Measurements from ENCODE around the gene VIPR2.

Gene VIPR2

DNA sequence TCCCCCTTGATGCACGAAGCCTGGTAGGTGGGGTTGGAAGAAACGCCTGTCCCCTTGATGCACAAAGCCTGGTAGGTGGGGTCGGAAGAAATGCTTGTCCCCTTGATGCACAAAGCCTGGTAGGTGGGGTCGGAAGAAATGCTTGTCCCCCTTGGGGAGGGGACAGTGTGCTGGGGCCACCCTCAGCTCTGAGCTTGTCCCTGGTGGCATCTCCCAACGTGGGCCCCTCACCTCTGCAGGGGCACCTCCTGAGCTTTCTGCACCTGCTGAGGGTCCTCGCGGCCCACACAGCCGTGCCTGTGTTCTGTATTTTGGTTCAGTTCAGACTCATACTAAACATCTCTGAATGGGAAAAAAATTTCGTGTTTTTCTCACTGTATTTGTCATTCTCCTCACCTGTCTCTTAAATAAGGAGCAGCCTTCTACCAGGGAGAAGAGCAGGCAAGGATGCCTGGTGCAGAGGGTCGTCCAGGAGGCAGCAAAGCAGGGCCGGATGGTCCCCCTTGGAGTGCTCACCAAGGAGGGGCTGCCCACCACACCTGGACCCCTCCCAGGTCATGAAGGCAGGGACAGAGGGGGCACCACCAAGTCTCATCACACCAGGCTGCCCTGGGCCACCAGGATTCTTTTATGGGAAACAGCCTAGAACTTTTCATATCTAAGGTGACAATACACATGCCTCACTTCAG is 24.7 kb downstream of the VIPR2 start:
- DNase-seq (ENCODE audit: low read depth) = no peak

DNA sequence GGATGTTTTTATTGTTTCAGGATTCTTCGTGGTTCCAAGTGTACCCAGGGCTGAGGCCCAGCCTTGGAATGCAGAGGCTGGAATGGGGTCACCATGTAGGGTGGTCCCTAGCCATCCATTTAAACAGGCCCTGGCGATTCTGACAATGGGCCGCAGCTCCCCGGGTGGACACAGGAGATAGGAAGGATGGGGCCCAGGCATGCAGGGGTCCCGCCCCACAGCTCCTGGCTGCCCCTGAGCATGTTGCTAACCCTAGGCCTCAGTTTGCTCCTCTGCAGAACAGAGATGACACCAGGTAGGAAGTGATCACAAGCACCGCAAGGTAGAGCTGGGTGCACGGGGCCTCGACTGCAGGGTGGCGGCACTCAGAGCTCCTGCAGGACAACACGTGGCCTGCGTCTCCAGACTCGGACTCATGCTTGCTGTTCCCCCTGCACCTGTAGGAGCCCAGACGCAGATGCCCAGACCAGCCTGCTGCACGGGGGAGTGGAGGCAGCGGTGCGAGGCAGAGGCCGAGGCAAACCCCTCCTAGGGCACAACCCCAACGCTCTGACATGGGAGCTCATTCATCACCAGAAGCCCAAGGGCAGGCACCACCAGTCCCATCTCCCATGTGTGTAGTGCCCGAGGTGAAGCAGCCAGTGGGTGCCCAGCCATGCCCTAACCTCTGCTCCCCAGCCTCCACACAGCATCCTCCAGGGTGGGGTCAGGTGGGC is 25.5 kb downstream of the VIPR2 start:
- DNase-seq (ENCODE audit: low read depth) = no peak

DNA sequence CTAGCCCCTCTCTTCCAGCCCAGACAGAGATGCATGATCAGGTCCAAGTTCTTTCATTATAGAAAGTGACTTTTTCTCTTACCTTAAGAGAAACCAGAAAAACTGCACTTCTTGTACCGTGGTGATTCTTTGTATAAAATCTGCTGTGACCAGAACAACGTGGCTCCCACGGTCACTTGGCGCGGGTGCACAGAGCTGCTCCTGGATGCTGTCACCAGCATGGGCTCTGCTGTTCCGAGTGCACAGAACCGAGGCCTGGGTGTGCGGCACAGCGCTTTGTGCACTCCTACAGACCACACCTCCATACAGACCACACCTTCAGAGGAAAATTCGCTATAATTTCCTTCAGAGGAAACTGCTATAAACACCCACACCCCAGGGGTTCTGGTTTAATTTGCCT is 26.0 kb downstream of the VIPR2 start:
- no peak for DNase-seq (ENCODE audit: low read depth)

GRCh38 chr7:159118197-159118595 is 26.5 kb downstream of the VIPR2 start:
- no peak for DNase-seq (ENCODE audit: low read depth)

GRCh38 chr7:159117366-159118196 is 27.1 kb downstream of the VIPR2 start:
- DNase-seq (ENCODE audit: low read depth) = no peak

DNA sequence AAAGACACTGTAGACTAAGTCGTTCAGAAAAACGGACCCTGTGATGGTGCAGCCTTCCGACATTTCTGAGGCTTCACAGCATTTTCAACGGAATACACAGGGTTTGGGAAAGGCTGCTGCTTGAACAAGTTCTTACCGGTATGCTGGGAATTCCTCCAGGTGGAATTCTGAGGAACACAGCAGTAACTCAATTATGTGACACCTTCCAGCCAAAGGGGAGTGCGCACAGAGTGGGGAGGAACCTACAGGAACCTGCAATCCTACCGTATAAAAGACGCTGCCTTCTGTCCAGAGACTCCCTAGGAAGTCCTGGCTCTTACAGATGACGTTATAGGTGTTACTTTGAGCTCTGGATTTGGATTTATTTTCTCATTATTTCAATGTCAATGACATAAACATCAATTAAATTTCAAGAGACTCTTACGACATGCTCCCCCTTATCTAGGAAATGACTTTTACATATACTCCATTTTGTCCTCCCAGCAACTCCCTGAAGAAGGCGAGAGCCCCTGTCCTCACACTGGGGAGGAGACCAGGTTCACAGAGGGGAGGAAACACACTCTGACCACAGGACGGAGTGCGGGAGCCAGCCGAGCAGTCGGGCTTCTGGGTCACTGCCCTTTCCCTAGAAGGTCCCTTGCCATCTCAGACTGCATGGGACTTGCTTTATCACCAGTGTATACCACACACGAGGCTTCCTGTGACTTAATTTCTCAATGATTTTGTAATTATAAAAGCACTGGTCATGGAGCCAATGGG is 27.9 kb downstream of the VIPR2 start:
- DNase-seq (ENCODE audit: low read depth) = no peak

- no peak for DNase-seq (ENCODE audit: low read depth)
Measured at GRCh38 chr7:159115601-159116501, 28.8 kb downstream of the VIPR2 start.

DNA sequence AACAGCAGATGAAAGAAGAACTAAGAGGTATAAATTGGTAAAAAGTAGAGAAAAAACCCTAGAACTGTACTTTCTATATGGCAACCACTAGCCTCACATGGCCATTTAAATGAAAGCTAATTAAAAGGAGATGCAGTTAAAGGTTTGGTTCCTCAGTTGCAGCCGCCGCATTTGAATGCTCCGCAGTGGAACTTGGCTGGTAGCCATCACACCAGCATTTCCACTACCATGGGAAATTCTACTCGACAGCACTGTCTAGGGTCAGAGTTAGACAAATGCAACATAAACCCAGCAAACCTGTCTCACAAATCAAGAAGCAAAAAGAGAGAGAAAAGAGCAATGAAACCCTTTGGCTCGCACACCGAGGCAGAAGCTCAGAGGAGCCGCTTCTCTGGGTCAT is 29.7 kb downstream of the VIPR2 start:
- no peak for DNase-seq (ENCODE audit: low read depth)

DNA sequence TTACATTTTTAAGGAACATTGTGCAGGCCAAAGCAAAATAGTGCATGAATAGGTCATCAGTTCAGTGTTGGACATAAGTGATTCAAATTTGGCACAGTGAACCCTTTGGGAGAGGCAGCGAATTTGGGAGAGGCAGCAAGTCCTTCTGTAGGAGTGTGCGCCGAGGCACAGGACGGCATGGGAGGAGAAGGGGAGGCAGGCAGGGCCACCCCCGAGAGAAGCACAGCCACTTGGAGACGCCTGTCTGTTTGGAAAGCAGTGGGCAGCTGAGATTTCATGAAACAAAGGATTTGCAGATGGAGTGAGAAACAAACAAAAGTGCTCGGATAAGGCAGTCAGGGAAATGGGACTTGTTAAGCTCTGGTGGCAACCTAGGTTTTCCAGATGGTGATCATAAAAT is 30.6 kb downstream of the VIPR2 start:
- no peak for DNase-seq (ENCODE audit: low read depth)

DNA sequence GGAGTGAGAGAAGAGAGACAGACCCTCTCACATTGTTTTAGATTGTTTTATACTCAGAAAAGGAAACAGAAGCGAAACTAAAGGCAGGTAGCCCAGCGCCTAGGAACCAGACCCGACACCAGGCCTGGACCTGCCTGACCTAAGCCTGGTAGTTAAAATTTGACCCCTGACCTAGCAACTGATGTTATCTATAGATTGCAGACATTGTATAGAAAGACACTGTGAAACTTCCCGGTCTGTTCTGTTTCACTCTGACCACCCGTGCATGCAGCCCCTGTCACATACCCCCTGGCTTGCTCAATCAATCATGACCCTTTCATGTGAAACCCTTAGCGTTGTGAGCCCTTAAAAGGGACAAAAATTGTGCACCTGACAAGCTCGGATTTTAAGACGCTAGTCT is 31.6 kb downstream of the VIPR2 start:
- DNase-seq (ENCODE audit: low read depth) = no peak

DNA sequence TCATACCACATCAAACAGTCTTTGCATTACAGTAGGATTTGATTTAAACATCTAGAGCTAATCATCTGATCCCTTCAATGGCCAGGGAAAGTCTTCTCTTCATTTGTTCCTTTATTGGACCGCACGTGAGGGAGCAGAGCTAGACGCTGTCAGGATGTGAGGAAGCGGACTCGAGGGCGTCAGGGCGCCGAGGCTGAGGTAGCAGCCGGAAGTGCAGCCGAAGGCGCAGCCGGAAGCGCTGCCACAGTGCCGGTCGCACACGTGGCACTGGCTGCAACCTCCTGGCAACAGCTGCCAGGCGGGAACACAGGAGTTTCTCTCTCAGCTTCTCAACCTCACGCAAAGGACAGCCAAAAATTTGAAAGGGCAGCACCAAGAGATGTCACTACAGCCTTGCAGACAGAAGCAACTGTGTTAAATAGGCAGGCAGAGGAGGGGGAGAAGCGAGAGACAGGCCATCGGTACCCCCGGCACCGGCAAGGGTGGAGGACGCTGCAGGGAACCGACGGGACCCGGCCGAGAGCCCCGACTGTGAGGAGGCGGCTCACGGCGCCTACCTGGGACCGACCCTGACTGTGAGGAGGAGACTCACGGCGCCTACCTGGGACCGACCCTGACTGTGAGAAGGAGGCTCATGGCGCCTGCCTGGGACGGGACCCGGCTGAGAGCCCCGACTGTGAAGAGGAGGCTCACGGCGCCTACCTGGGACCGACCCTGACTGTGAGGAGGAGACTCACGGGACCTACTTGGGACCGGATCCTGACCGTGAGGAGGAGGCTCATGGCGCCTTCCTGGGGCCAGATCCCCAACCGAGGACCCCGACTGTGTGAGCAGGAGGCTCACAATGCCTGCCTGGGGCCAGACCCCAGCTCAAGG is 32.3 kb downstream of the VIPR2 start:
- no peak for DNase-seq (ENCODE audit: low read depth)

DNA sequence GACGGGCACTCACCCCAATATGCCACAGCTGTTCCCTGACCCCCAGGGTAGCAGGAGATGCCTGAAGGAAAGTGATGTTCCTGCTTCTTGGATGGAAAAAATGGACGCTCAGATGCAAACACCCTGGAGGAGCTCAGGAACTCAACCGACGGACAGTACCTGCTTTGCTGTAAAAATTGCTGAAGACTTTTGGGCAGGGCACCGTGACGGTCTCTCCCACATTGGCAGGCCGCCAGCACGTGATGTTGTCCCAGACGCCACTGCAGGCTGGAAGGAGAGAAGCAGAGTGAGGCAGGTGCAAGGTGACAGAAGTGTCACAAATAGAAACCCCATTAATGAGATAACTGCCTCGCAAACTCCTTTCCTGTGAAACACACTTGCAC is 35.0 kb downstream of the VIPR2 start:
- DNase-seq (ENCODE audit: low read depth) = no peak

GRCh38 chr7:159108941-159109652 is 35.6 kb downstream of the VIPR2 start:
- no peak for DNase-seq (ENCODE audit: low read depth)

- DNase-seq (ENCODE audit: low read depth) = no peak
Measured at GRCh38 chr7:159108491-159108890, 36.2 kb downstream of the VIPR2 start.

DNA sequence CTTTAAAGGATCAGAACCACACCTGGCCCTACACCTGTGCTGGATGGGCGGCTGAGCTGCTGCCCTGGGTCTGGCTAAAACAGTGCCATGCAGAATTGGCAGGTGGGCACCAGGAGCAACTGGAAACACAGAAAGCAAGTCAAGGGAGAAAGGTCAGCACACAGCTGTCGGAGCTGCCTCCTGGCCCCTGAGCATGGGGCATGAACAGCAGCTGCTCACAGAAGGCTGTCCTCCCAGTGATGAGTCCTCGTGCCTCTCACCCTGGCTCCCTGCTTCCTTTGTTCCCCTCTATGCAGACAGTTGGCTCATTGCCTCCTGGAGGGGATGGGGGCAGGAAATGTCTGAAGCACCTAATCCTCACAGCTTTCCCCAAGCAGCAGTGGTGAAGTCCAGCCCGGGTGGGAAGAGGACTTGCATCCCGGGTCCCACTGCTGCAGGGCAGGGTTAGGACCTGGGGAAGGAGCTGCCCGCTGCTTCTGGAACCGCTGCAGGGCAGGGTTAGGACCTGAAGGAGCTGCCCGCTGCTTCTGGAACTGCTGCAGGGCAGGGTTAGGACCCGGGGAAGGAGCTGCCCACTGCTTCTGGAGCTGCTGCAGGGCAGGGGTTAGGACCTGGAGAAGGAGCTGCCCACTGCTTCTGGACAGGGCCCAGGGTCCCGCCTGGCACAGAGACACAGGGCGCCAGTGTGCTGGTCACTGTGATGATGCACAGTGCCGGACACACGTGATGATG is 37.3 kb downstream of the VIPR2 start:
- DNase-seq (ENCODE audit: low read depth) = no peak

DNA sequence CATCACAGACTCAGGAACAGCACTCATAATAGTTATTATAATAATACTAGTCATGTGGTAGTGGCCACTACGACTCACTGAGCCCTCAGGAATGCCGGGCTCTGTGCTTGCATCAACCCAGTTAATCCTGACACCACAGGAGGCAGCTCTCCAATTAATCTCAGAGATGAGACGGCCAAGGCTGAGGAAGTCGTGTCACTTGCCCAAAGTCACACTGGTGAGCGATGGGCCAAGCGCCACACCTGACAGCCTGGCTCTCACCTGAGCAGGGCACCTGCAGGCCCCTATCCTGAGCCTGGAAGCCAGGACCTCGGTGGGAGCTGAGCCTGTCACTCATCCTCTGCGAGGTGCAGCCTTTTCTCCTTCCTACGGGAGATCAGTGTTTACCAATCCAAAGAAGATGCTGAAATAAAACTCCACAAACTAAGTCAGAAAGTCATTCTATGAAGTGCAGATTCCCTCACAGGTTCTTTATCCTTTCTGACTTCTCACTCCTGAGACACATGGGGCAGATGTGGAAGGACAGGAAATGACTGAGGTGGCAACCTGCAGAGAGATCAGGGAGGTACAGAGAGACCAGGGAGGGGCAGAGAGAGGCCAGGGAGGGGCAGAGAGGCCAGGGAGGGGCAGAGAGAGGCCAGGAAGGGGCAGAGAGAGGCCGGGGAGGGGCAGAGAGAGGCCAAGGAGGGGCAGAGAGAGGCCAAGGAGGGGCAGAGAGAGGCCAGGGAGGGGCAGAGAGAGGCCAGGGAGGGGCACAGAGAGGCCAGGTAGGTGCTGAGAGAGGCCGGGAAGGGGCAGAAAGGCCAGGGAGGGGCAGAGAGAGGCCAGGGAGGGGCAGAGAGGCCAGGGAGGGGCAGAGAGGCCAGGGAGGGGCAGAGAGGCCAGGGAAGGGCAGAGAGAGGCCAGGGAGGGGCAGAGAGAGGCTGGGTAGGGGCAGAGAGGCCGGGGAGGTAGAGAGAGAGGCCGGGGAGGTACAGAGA is 38.5 kb downstream of the VIPR2 start:
- DNase-seq (ENCODE audit: low read depth) = no peak

DNA sequence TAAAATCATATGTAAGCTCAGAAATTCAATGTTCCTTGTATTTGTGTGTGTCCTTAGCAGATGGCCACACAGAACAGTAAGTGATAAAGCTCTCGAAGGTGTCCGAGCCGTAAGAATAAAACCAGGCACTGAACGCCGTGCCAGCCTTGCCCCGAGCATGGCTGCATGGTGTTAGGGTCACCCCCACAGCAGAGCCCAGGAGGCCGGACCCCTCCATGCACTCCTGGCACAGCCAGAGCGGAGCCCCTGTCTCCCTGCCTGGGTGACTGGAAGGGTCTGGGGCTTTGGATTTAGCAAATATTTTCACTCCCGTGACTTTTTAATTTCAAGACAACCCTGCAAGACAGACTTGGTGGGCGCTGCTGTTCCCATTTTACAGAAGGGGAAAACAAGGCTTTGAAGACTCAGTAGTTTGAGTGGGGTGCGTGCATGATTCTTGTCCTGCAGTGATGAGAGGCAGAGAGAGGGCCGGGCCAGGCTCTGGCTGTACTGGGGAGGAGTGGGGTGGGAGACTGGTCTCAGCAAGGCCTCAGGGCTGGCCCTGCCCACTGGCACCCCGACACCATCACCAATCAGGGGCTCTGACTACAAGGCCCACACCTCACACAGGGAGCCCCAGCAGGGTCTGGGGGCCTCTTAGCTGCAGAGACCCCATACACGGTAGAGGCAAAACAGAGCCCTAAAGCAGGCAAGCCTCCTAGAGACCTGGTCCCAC is 39.4 kb downstream of the VIPR2 start:
- DNase-seq (ENCODE audit: low read depth) = no peak
